HCT116 (cell line): ENCODE results near the gene MYORG. TPM values are rescaled to one million over a fixed set of nuclear protein-coding genes. Genes with fewer than 3 reads are reported as not detected.

ENCODE experiments used
- ATAC-seq: fragments of 200-7000 bp; cut with Tn5 transposase; 2 replicates; pipeline ENCODE4 v1.9.1; 2020; ENCODE audit warnings: mild to moderate bottlenecking, moderate library complexity
- BruUV-seq: library from RNA; stranded (reverse); fragments of 400-500 nt; replicated peaks from 2 replicates; lab custom pipeline; 2021; lab: Mats Ljungman, UMichigan
- CTCF ChIA-PET: fragments of 300-600 bp; sonication (Branson Sonifier 250); formaldehyde crosslinking; loops from one replicate; lab custom pipeline; 2021; ENCODE audit warnings: antibody characterized with exemption; lab: Charles Lee
- POLR2A ChIA-PET: fragments of 300-600, 350-600 bp; sonication (Branson Sonifier 250); formaldehyde crosslinking; loops from one replicate; lab custom pipeline; 2021; ENCODE audit warnings: antibody characterized with exemption; lab: Charles Lee
- RAD21 ChIA-PET, 2 experiments: fragments of 300-600 bp; sonication (Branson Sonifier 250); formaldehyde crosslinking; loops; one replicate each; lab custom pipeline; 2023; ENCODE audit warnings: low total read pairs in 2 of 2; ENCODE audit not compliant: uncharacterized antibody in 2 of 2, unreplicated experiment in 2 of 2, low non-redundant PET in 1 of 2; lab: Charles Lee
- DNase-seq: peaks from one replicate; pipeline ENCODE4 v3.0.0-alpha.2; 2010; ENCODE audit warnings: low read depth, low spot score
- H2AFZ ChIP-seq: fragments of 200-600 bp; shearing (Covaris generic), sonication (generic); 2 replicates; pipeline ENCODE4 v1.6.1; 2017; ENCODE audit warnings: low read depth, mixed run types, mixed read lengths, antibody characterized with exemption, low read length; ENCODE audit not compliant: poor library complexity, severe bottlenecking
- H3K27ac ChIP-seq: 2 replicates; pipeline ENCODE4 v1.5.1; 2012; ENCODE audit warnings: low read depth, low read length
- H3K27me3 ChIP-seq: fragments of 200-600 bp; sonication (generic); 2 replicates; pipeline ENCODE4 v1.6.1; 2016; ENCODE audit warnings: mixed run types, low read length, mixed read lengths; ENCODE audit not compliant: insufficient read depth
- H3K36me3 ChIP-seq, 2 experiments: fragments of 200-500 bp in 1 of 2; fragments of 200-600 bp in 1 of 2; sonication (Bioruptor generic) in 1 of 2; sonication (generic) in 1 of 2; 2 replicates each; pipeline versions ENCODE4 v1.5.1 to v1.6.1; 2014 to 2016; ENCODE audit warnings: low read length in 2 of 2, inconsistent platforms in 1 of 2, mixed read lengths in 1 of 2, mixed run types in 1 of 2; ENCODE audit not compliant: insufficient read depth in 2 of 2, control insufficient read depth in 1 of 2
- H3K4me1 ChIP-seq, 2 experiments: fragments of 200-600 bp in 1 of 2; sonication (generic) in 1 of 2; 2 replicates each; pipeline versions ENCODE4 v1.5.1 to v1.6.1; 2012 to 2017; ENCODE audit warnings: low read length in 2 of 2, inconsistent platforms in 1 of 2, mild to moderate bottlenecking in 1 of 2, mixed read lengths in 1 of 2, mixed run types in 1 of 2, moderate library complexity in 1 of 2; ENCODE audit not compliant: insufficient read depth in 2 of 2, control insufficient read depth in 1 of 2
- H3K4me2 ChIP-seq: fragments of 200-600 bp; sonication (generic); 2 replicates; pipeline ENCODE4 v1.6.1; 2017; ENCODE audit warnings: mixed run types, low read length, mixed read lengths
- H3K4me3 ChIP-seq, 2 experiments: fragments of 200-600 bp in 1 of 2; sonication (generic) in 1 of 2; replicated peaks in 1 of 2; 2 replicates each; pipeline ENCODE4 v1.5.1; 2011 to 2016; ENCODE audit warnings: low read length in 2 of 2, control low read depth in 1 of 2, low read depth in 1 of 2, mild to moderate bottlenecking in 1 of 2, mixed read lengths in 1 of 2, mixed run types in 1 of 2
- H3K79me2 ChIP-seq: fragments of 200-600 bp; sonication (generic); 2 replicates; pipeline ENCODE4 v1.6.1; 2017; ENCODE audit warnings: mild to moderate bottlenecking, mixed run types, low read length, moderate library complexity, mixed read lengths; ENCODE audit not compliant: insufficient read depth
- H3K9ac ChIP-seq: fragments of 200-600 bp; sonication (generic); 2 replicates; pipeline ENCODE4 v1.6.1; 2016; ENCODE audit warnings: low read length, mixed read lengths
- H3K9me2 ChIP-seq: fragments of 200-600 bp; sonication (generic), shearing (Covaris generic); 2 replicates; pipeline ENCODE4 v1.6.1; 2017; ENCODE audit warnings: mixed run types, mild to moderate bottlenecking, moderate library complexity; ENCODE audit not compliant: insufficient read depth
- H3K9me3 ChIP-seq, 2 experiments: fragments of 200-500 bp in 1 of 2; fragments of 200-600 bp in 1 of 2; sonication (Bioruptor generic) in 1 of 2; sonication (generic) in 1 of 2; 2 replicates each; pipeline ENCODE4 v1.6.1; 2014 to 2017; ENCODE audit warnings: low read length in 2 of 2, mixed read lengths in 2 of 2, inconsistent platforms in 1 of 2, low read depth in 1 of 2, mild to moderate bottlenecking in 1 of 2, mixed run types in 1 of 2, moderate library complexity in 1 of 2; ENCODE audit not compliant: control insufficient read depth in 1 of 2, insufficient read depth in 1 of 2
- H4K20me1 ChIP-seq: fragments of 200-600 bp; sonication (generic), shearing (Covaris generic); 2 replicates; pipeline ENCODE4 v1.6.1; 2017; ENCODE audit warnings: mixed run types, mild to moderate bottlenecking, moderate library complexity; ENCODE audit not compliant: insufficient read depth
- CBX3 ChIP-seq: IDR thresholded peaks from 2 replicates; pipeline ENCODE4 v1.6.1; 2012; ENCODE audit warnings: low read depth
- CEBPB ChIP-seq: IDR thresholded peaks from 2 replicates; pipeline ENCODE4 v1.6.1; 2012; ENCODE audit warnings: low read depth
- EGR1 ChIP-seq: IDR thresholded peaks from 2 replicates; pipeline ENCODE4 v1.6.1; 2012; ENCODE audit warnings: low read depth
- ELF1 ChIP-seq: IDR thresholded peaks from 2 replicates; pipeline ENCODE4 v1.6.1; 2012; ENCODE audit warnings: low read depth, borderline replicate concordance
- EZH2phosphoT487 ChIP-seq: fragments of 200-600 bp; IDR thresholded peaks from 2 replicates; pipeline ENCODE4 v1.6.1; 2018; ENCODE audit warnings: antibody characterized with exemption, borderline replicate concordance
- FOSL1 ChIP-seq: IDR thresholded peaks from 2 replicates; pipeline ENCODE4 v1.6.1; 2012; ENCODE audit warnings: low read depth
- POLR2A ChIP-seq: IDR thresholded peaks from 2 replicates; pipeline ENCODE4 v1.7.0; 2011; ENCODE audit warnings: borderline replicate concordance; ENCODE audit not compliant: insufficient read depth, insufficient read length; ENCODE audit errors: extremely low read depth
- POLR2AphosphoS5 ChIP-seq: IDR thresholded peaks from 2 replicates; pipeline ENCODE4 v1.6.1; 2011; ENCODE audit warnings: mild to moderate bottlenecking, low read depth, low read length, moderate library complexity
- RAD21 ChIP-seq: IDR thresholded peaks from 2 replicates; pipeline ENCODE4 v1.6.1; 2012; ENCODE audit warnings: low read depth, mild to moderate bottlenecking
- SP1 ChIP-seq: IDR thresholded peaks from 2 replicates; pipeline ENCODE4 v1.6.1; 2012; ENCODE audit warnings: low read depth
- SRF ChIP-seq: IDR thresholded peaks from 2 replicates; pipeline ENCODE4 v1.6.1; 2012; ENCODE audit warnings: low read depth
- YY1 ChIP-seq: IDR thresholded peaks from 2 replicates; pipeline ENCODE4 v1.6.1; 2011; ENCODE audit warnings: low read length, low read depth, moderate library complexity, mild to moderate bottlenecking; ENCODE audit not compliant: insufficient replicate concordance; ENCODE audit errors: extremely low read depth
- ZNF274 ChIP-seq: fragments of 200-500 bp; sonication (Bioruptor generic); IDR thresholded peaks from 2 replicates; pipeline ENCODE4 v1.6.1; 2014; ENCODE audit warnings: mild to moderate bottlenecking, low read depth, low read length, inconsistent platforms
- intact Hi-C: fragments of 100-400 bp; cut with micrococcal nuclease; formaldehyde crosslinking; loops from 2 replicates; pipeline ENCODE4 v1.10.0; 2022
- total RNA-seq: library from RNA; stranded (reverse); gene quantifications from one replicate; pipeline ENCODE4 v1.2.1, GENCODE V29; 2021; ENCODE audit not compliant: unreplicated experiment
- TF ChIP-seq, protein P1 (sequence below): IDR thresholded peaks from 2 replicates; pipeline ENCODE4 v1.6.1; 2011; ENCODE audit warnings: mild to moderate bottlenecking, low read length, moderate library complexity; ENCODE audit not compliant: insufficient replicate concordance; ENCODE audit errors: extremely low read depth
- TF ChIP-seq, protein P2 (sequence below): IDR thresholded peaks from 2 replicates; pipeline ENCODE4 v1.6.1; 2012

The MYORG gene
- total RNA-seq, 1 experiment from 2014 or later, result 8.5 TPM

DNA sequence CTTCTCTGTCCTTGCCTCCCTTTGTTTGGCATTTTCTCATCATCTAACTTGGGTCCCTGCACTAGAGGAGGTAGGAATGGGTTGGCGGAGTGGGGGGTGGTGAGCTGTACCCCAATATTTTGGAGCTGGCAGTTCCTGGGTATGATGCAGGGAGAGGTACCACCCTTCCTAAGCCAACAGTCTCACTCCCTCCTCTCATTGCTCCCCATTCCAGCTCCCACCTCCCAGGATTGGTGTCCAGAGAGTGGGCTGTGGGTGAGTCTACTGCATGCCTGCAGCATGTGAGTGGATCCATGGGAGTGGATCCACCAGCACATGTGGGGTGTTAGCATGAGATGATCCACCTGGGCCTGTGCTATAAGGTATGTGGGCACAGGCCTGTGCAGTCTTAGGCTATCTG is 22.2 kb upstream of the MYORG start:
- H3K4me3 ChIP-seq, result no peak overlapping the region
- RAD21 ChIA-PET, result no interaction called here
- no peak overlapping the region for H3K27ac ChIP-seq
- H3K79me2 ChIP-seq, result no peaks in the 10 kb centered on the region
- DNase-seq, result no peak
- TF ChIP-seq SP1 (no peak), POLR2A (no peak), SRF (no peak), YY1 (no peak), ZNF274 (no peak), FOSL1 (no peak), EZH2phosphoT487 (no peak), POLR2AphosphoS5 (no peak), CEBPB (no peak), ELF1 (no peak), RAD21 (no peak), EGR1 (no peak), CBX3 (no peak)
- TF ChIP-seq, protein P1, sequence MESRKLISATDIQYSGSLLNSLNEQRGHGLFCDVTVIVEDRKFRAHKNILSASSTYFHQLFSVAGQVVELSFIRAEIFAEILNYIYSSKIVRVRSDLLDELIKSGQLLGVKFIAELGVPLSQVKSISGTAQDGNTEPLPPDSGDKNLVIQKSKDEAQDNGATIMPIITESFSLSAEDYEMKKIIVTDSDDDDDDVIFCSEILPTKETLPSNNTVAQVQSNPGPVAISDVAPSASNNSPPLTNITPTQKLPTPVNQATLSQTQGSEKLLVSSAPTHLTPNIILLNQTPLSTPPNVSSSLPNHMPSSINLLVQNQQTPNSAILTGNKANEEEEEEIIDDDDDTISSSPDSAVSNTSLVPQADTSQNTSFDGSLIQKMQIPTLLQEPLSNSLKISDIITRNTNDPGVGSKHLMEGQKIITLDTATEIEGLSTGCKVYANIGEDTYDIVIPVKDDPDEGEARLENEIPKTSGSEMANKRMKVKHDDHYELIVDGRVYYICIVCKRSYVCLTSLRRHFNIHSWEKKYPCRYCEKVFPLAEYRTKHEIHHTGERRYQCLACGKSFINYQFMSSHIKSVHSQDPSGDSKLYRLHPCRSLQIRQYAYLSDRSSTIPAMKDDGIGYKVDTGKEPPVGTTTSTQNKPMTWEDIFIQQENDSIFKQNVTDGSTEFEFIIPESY, result no peak
- TF ChIP-seq, protein P2, sequence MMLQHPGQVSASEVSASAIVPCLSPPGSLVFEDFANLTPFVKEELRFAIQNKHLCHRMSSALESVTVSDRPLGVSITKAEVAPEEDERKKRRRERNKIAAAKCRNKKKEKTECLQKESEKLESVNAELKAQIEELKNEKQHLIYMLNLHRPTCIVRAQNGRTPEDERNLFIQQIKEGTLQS, result no peak
- TF ChIP-seq, all 23 proteins: peak for 0
- no peak overlapping the region for H2AFZ ChIP-seq
- H3K9ac ChIP-seq, result no peak overlapping the region
- ATAC-seq, result no peak
- H3K27me3 ChIP-seq, result no peaks in the 10 kb centered on the region
- CTCF ChIA-PET, result no interaction called here
- H3K4me1 ChIP-seq, result peaks cover 0 to 13% of the 10 kb centered on the region in 2 experiments; a peak in 2 of 4 replicates
- intact Hi-C loops, result no loop called here
- H3K4me2 ChIP-seq, result no peak overlapping the region
- no peaks in the 10 kb centered on the region for H3K9me2 ChIP-seq
- no peaks in the 10 kb centered on the region for H4K20me1 ChIP-seq
- H3K9me3 ChIP-seq, result no peaks in the 10 kb centered on the region
- no TSS peak for BruUV-seq
- POLR2A ChIA-PET, result no interaction called here
- H3K36me3 ChIP-seq, result peaks cover 0 to 2% of the 10 kb centered on the region in 2 experiments; a peak in 2 of 4 replicates
